Ramos (cell line): ENCODE measurements around the gene TLR9.

ENCODE experiments used
- in situ Hi-C: fragments of 300-500 bp; cut with MboI; formaldehyde crosslinking; loops from one replicate; pipeline ENCODE4 v1.14.3; 2022; ENCODE audit warnings: low sequenced_read_pairs; ENCODE audit not compliant: unreplicated experiment

The TLR9 gene

DNA sequence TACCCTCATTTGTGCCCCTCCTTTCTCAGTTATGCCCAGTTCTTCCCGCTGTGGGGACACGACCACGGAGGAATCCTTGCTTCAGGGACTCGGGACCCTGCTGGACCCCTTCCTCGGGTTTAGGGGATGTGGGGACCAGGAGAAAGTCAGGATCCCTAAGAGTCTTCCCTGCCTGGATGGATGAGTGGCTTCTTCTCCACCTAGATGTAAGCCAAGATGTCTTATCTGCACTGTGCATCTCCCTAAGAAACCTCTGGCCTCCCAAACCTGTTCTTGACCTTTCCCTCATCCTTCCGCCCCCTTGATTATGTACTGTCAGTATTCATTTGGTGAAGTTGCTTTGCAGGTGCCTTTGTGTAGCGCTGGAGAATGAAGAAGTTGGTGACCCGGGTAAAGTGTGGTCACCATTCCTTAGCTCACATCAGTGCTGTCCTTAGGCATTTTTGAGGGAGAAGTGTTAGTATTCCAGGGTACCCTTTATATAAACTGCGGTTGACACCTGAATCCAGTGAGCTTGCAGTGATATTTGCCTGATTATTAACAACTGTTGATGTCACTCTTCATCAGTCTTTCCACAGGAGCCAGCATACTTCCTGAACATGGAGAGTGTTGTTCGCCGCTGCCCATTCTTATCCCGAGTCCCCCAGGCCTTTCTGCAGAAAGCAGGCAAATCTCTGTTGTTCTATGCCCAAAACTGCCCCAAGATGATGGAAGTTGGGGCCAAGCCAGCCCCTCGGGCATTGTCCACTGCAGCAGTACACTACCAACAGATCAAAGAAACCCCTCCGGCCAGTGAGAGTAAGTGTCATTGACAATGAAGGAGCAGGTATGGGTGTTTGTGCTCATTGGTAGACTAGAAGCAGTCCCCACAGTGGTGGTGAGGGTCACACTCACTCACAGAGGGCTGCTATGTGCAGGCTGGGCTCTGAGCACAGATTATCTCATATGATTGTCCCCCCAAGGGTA lies 26.5 kb downstream of the TLR9 start:
- in situ Hi-C loops = no loop called here

GRCh38 chr3:52197842-52198625 lies 27.4 kb downstream of the TLR9 start, which contains the start of gene ALAS1:
TSS of gene ALAS1 (plus strand) at chr3:52198160. CDS start at chr3:52199242, 1,082 bp downstream.
- in situ Hi-C loops = no loop called here

GRCh38 chr3:52197499-52197841 lies 28.0 kb downstream of the TLR9 start:
- in situ Hi-C loops = no loop called here

GRCh38 chr3:52196977-52197376 lies 28.5 kb downstream of the TLR9 start:
- in situ Hi-C loops = no loop called here

GRCh38 chr3:52195823-52196331 lies 29.6 kb downstream of the TLR9 start:
- in situ Hi-C loops = no loop called here

- in situ Hi-C loops = no loop called here
Observed at GRCh38 chr3:52195291-52195597, 30.2 kb downstream of the TLR9 start.

DNA sequence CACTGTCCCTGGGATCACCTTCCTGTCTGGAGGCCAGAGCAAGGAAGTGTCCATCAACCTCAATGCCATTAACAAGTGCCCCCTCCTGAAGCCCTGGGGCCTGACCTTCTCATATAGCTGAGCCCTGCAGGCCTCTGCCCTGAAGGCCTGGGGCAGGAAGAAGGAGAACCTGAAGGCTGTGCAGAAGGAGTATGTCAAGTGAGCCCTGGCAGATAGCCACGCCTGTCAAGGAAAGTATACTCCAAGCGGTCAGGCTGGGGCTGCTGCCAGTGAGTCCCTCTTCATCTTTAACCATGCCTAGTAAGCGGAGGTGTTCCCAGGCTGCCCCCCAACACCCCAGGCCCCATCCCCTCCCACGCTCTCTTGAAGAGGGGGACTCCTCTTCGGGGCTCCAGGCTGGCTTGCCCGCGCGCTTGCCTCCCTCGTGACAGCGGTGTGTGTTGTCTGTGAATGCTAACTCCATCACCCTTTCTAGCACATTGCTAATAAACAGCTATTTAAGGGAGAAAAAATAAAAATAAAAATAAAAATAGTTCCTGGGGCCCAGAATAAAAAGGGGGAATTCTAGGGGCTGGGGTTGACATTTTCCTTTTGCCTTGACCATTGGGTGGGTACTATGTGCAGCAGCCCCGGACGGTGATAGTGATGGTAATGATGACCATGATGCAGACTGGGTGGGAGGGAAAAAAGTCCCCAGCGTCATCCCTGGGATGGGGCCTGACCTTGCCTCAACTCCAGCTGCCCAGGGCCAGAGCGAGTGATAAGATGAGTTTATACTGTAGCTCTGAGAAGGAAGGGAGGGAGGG lies 30.8 kb downstream of the TLR9 start:
- in situ Hi-C loops = no loop called here

GRCh38 chr3:52193065-52193464 lies 32.4 kb downstream of the TLR9 start:
- in situ Hi-C loops = no loop called here

- in situ Hi-C loops = no loop called here
Observed at GRCh38 chr3:52191663-52192062, 33.8 kb downstream of the TLR9 start.

GRCh38 chr3:52190294-52191074 lies 35.0 kb downstream of the TLR9 start:
- in situ Hi-C loops = no loop called here

DNA sequence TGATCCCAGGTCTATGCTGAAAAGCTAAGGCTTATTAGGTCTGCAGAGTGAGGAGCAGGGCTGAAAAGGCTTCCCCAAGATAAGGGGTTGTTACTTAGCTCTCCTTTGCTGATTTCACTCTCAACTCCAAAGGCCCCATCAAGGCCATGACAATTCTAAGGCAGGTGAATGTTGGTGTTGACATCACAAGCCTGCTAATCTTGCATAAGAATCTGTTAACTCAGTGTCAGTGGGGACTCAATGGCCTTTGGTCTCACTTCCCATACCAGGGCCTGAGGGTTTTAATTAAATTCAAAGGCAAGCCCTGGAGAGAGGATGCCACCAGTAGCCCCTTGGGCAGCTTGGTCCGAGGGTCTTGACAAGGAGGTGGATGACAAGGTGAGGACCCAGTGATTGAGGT lies 36.9 kb downstream of the TLR9 start:
- in situ Hi-C loops = no loop called here

DNA sequence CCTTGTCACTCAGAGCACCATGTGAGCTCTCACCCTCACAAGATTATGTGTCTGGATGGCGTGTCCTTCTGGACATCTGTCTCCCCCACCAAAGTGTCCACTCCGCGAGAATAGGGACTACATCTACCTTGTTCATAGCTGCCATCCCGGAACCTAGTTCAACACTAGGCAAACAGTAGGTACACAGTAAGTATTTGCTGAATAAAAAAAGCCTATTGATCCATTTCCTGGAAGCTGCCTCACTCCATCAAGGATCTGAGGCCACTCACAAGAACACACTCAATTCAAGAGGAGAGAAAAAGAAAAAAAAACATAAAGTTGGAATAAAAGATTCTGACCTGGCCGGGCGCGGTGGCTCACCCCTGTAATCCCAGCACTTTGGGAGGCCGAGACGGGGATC lies 38.7 kb downstream of the TLR9 start:
- in situ Hi-C loops = no loop called here

GRCh38 chr3:52185837-52186236 lies 39.6 kb downstream of the TLR9 start:
- in situ Hi-C loops = no loop called here

- in situ Hi-C loops = no loop called here
Observed at GRCh38 chr3:52185311-52185710, 40.1 kb downstream of the TLR9 start.

DNA sequence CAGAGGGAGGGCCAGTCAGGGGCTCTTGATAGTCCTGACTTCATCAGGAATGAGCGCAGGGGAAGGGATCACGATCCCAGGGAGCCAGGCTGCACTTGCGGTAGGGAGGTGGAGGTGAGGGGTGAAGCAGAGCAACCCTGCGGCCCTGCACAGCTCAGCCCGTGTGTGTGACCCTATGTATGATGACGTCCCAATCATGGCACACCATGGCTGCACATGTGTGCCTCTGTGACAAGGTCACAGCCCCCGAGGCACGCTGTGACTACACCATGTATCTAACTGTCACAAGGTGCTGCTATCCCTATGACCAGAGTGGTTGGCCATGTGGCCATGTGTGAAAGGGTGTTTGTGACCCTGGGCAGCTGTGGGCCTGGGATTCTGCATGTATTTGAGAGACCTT lies 40.8 kb downstream of the TLR9 start:
- in situ Hi-C loops = no loop called here

DNA sequence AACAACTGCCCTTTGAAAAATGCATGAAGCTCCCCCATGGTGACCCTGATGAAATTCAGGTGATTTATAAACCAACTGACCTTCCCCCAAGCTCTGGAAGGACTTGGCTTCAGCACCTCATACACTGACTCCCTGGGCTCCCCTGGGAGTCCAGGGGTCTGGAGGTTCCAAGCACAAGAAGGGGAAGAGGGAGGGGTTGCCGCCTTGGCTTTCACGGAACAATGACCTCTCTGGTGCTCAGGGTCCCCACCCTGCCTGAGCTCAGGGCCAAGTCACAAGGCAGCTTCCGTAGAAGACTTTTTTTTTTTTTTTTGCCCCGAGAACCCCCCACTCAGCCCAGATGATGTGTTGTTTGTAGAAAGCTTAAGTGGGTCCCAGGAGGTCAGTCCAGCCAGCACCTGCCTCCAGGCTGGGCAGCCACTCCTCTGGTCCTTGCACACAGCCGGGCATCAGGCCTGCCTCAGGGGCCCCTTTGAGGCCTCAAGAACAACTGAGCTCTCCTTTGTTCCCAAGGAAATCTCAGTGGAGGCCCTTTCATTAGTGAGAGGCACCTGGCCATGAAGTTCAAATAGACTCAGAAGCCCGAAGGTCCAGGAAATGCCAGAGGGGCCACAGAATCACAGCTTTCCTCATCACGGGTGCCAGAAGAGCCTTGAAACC lies 41.5 kb downstream of the TLR9 start:
- in situ Hi-C loops = no loop called here

- in situ Hi-C loops = no loop called here
Observed at GRCh38 chr3:52182691-52183090, 42.8 kb downstream of the TLR9 start.

- in situ Hi-C loops = no loop called here
Observed at GRCh38 chr3:52182196-52182595, 43.2 kb downstream of the TLR9 start.

DNA sequence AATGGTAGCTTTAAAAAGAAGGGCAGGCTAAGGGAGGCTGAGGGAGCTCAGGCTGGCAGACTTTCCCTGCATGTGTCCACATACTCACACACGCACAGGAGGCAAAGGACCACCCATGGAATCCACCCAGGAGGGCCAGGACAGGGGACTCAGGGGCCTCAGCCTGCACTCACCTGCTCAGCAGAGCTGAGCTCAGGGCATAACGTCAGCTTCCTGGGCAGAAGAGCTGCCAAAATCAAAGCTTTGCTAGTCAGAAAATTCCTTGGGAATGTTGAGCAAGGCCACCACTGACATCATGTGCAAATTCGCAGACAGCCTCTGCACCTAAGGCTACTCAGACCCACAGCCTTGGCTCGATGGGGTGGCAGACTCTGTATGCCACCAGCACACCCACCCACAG lies 43.9 kb downstream of the TLR9 start:
- in situ Hi-C loops = no loop called here
